ENCODE data around the gene DLX1. TPM values are rescaled to one million over a fixed set of nuclear protein-coding genes. Genes with fewer than 3 reads are reported as not detected.

Gene DLX1
- total and polyA plus RNA-seq, 2 of the 8 experiments (the other 6 are each of a cell fraction or from before 2014, with no cell fraction given) = 0.11 TPM; not detected in 1

DNA sequence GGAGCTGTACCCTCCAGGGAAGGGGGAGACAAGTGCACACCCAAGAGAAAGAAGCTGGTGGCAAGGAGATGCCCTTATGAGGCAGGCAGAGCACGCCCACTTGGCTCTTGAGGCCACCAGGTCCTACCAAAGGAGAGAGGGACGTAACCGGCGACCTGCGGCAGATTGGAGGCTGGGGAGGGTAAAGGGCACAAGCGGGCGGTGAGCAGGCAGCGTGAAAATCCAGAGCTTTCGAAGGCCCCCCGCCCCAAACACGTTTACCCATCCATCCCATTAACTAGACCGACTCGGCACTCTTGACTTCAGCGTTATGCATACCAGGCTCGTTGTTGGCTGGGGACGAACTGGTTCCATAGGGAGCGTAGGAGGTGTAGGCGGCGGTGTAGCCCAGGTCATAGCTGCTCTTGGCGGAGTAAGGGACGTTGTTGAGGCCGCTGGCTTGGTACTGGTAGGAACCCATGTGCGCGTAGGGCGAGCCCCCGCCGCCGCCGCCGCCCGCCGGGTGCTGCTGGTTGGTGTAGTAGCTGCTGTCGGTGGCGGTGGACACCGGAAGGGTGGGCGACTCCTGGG lies 16.6 kb downstream of the DLX1 start:
- no peak for FAIRE-seq
- Histone ChIP-seq H2BK120ac (replicated peaks; ENCODE audit: low read depth, low read length) (no peak overlapping the region), H3K9me3 (ENCODE audit: insufficient read depth in 2 of 2, low read depth in 1 of 2, low read length in 1 of 2) (no peaks in the 10 kb centered on the region), H3K56ac (replicated peaks; ENCODE audit: insufficient read length, low read depth, low read length) (no peak overlapping the region), H3K9ac (replicated peaks in 1 of 4; ENCODE audit: extremely low read depth in 1 of 4, low read depth in 3 of 4, low read length in 3 of 4) (no peak overlapping the region), H3K27ac (ENCODE audit: low read depth, low read length) (no peak overlapping the region), H3K4me3 (ENCODE audit: extremely low read depth in 1 of 4, insufficient read depth in 2 of 4, low read depth in 3 of 4, low read length in 4 of 4) (peak overlapping the region; percentile 33 to 59 (median 46); a peak in 5 of 8 replicates), H4K91ac (replicated peaks; ENCODE audit: insufficient read length, low read length) (no peak overlapping the region), H2AFZ (ENCODE audit: low read length) (no peak overlapping the region), H3K23me2 (ENCODE audit: low read depth, low read length) (peaks cover 21% of the 10 kb centered on the region; the same call in 1 of the 2 replicates), H2BK20ac (ENCODE audit: low read length) (no peak overlapping the region), H3K36me3 (ENCODE audit: control insufficient read depth in 2 of 4, insufficient read depth in 4 of 4, low read length in 3 of 4) (peaks cover 0 to 11% (median 0%) of the 10 kb centered on the region in 4 experiments; a peak in 1 of 8 replicates), H3K79me1 (ENCODE audit: low read depth, low read length) (no peaks in the 10 kb centered on the region), H2BK12ac (ENCODE audit: low read depth, low read length) (peak overlapping the region; percentile 84; the same call in 1 of the 2 replicates), H3K14ac (ENCODE audit: insufficient read length) (no peak overlapping the region), H4K20me1 (replicated peaks in 1 of 2; ENCODE audit: control insufficient read depth in 1 of 2, insufficient read depth in 2 of 2, low read length in 2 of 2) (peaks cover 15 to 25% of the 10 kb centered on the region in 2 experiments), H3K18ac (ENCODE audit: extremely low read depth, low read length) (no peak overlapping the region), H3K4ac (replicated peaks; ENCODE audit: insufficient read length, low read depth, low read length) (no peak overlapping the region), H2AK5ac (ENCODE audit: low read depth, low read length) (no peak overlapping the region), H2BK15ac (ENCODE audit: low read length) (0 out of 2 replicates have a peak overlapping the region, but pooled peaks have one; percentile 29), H3K4me2 (ENCODE audit: insufficient read depth in 1 of 2, low read depth in 2 of 2, low read length in 2 of 2) (peak overlapping the region; percentile 80 to 82), H4K8ac (ENCODE audit: extremely low read depth, insufficient read depth, low read length) (peak overlapping the region; percentile 43), H4K5ac (ENCODE audit: insufficient read length, low read depth, low read length) (no peak overlapping the region), H3K4me1 (replicated peaks in 1 of 4; ENCODE audit: control insufficient read depth in 3 of 4, insufficient read depth in 4 of 4, low read length in 3 of 4) (peaks cover 6 to 49% (median 27%) of the 10 kb centered on the region in 4 experiments), H3K27me3 (replicated peaks in 1 of 4; ENCODE audit: control insufficient read depth in 3 of 4, extremely low read depth in 1 of 4, insufficient read depth in 3 of 4, low read length in 3 of 4) (peaks cover 78 to 100% (median 93%) of the 10 kb centered on the region in 4 experiments), H3K79me2 (ENCODE audit: control insufficient read depth in 1 of 2, insufficient read depth in 2 of 2, low read length in 2 of 2) (no peaks in the 10 kb centered on the region), H3K23ac (ENCODE audit: insufficient read length) (no peak overlapping the region), H2BK5ac (ENCODE audit: low read depth, low read length) (no peak overlapping the region)
- ChIA-PET POLR2A (ENCODE audit: partially characterized antibody) (interaction anchor here (1.6 to 16.0 kb wide), 2 partner anchors 8 to 14 kb away, joined by 5 to 184 read pairs; partner anchors contain the start of gene DLX1), CTCF (ENCODE audit: partially characterized antibody) (interaction anchor here (0.5 to 11.7 kb wide), 7 partner anchors 11 to 336 kb away, joined by 3 to 198 read pairs (median 3); partner anchors contain the start of gene DLX1)
- WGBS, 2 experiments (ENCODE audit: extremely low coverage in 1 of 2, insufficient coverage in 1 of 2, insufficient read length in 1 of 2, insufficient replicate concordance in 2 of 2, low coverage in 1 of 2, low lambda C conversion rate in 2 of 2, missing lambda C conversion rate in 1 of 2) = 1% methylated on average over 36 of the region's 36 CpGs; no CpG with 5 or more reads in 1 of the 2 experiments
- no peak for DNase-seq (ENCODE audit: low read depth in 1 of 2, low spot score in 2 of 2)
- TF ChIP-seq ASH2L (IDR thresholded peaks at IDR 0.05; ENCODE audit: low read length) (peak; percentile 18), MAX (IDR thresholded peaks at IDR 0.05) (peak; percentile 7; the same call in 1 of the 2 replicates), SIRT6 (IDR thresholded peaks at IDR 0.05; ENCODE audit: low read length) (no peak)

All from H1 (cell line).